Osteoblast (primary cell): ENCODE measurements around the gene SLC36A3. TPM values are rescaled to one million over a fixed set of nuclear protein-coding genes. Genes with fewer than 3 reads are reported as not detected.

ENCODE experiments used
- DNase-seq: peaks from one replicate; pipeline ENCODE4 v3.0.0; 2011; ENCODE audit warnings: low spot score, mixed read lengths; ENCODE audit not compliant: insufficient read length; ENCODE audit errors: missing footprints
- H2AFZ ChIP-seq: 2 replicates; pipeline ENCODE4 v1.6.0; 2011; ENCODE audit warnings: mild to moderate bottlenecking, low read length
- H3K27ac ChIP-seq: 2 replicates; pipeline ENCODE4 v1.5.1; 2011; ENCODE audit warnings: mild to moderate bottlenecking, low read depth, low read length, moderate library complexity
- H3K27me3 ChIP-seq: 2 replicates; pipeline ENCODE4 v1.6.0; 2012; ENCODE audit warnings: mild to moderate bottlenecking, control low read depth, inconsistent platforms, low read length, moderate library complexity; ENCODE audit not compliant: insufficient read depth
- H3K36me3 ChIP-seq: 2 replicates; pipeline ENCODE4 v1.5.1; 2011; ENCODE audit warnings: mild to moderate bottlenecking, low read length, control low read depth, moderate library complexity; ENCODE audit not compliant: insufficient read depth
- H3K4me1 ChIP-seq: 2 replicates; pipeline ENCODE4 v1.5.1; 2011; ENCODE audit warnings: mild to moderate bottlenecking, low read length, control low read depth, moderate library complexity; ENCODE audit not compliant: insufficient read depth
- H3K4me2 ChIP-seq: 2 replicates; pipeline ENCODE4 v1.6.0; 2011; ENCODE audit warnings: mild to moderate bottlenecking, low read length; ENCODE audit not compliant: insufficient read depth
- H3K4me3 ChIP-seq: fragments of 200-600 bp; sonication (generic); 3 replicates; pipeline ENCODE4 v1.5.1; 2012; ENCODE audit warnings: mild to moderate bottlenecking, low read length, inconsistent platforms; ENCODE audit not compliant: insufficient read depth
- H3K79me2 ChIP-seq: 2 replicates; pipeline ENCODE4 v1.6.0; 2012; ENCODE audit warnings: mild to moderate bottlenecking, low read length, control low read depth, inconsistent platforms; ENCODE audit not compliant: insufficient read depth
- H3K9me3 ChIP-seq: 2 replicates; pipeline ENCODE4 v1.5.1; 2011; ENCODE audit warnings: low read depth, low read length, control low read depth
- H4K20me1 ChIP-seq: 2 replicates; pipeline ENCODE4 v1.6.0; 2012; ENCODE audit warnings: mild to moderate bottlenecking, low read length, control low read depth; ENCODE audit not compliant: insufficient read depth
- CTCF ChIP-seq: IDR thresholded peaks from 2 replicates; pipeline ENCODE4 v1.5.1; 2011; ENCODE audit warnings: mild to moderate bottlenecking, low read depth, low read length, moderate library complexity; ENCODE audit errors: extremely low read depth
- total RNA-seq: library from RNA; depleted of rRNA; stranded (reverse); fragments of >200 nt; gene quantifications from 2 replicates; pipeline ENCODE4 v1.2.3, GENCODE V29; 2012

SLC36A3 gene
- total RNA-seq, 1 donor: not detected

DNA sequence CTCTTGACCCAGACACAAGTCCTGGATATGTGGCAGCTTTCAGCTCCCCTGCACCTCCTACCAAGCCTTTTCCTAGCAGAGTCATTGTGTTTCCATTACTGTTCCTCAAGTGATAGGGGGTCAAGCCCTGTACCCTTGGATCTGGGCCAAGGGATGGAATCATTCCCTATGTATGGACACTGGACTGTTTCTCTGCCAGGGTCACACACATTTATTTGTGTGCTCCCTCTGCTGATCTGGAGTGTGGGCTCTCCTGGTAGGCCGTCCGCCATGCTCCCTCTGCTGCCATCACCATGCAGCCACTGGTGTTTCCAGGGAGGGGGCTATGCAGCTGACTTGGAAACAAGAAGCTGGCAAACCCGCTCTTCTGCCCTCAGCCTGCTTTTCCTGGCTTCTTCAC, 41.0 kb downstream of the SLC36A3 start:
- peaks cover 10% of the 10 kb centered on the region for H3K79me2 ChIP-seq
- no peak overlapping the region for H2AFZ ChIP-seq

GRCh38 chr5:151259931-151260330, 43.6 kb downstream of the SLC36A3 start:
- H4K20me1 ChIP-seq: no peaks in the 10 kb centered on the region
- no peaks in the 10 kb centered on the region for H3K9me3 ChIP-seq
- H3K79me2 ChIP-seq: peaks cover 32% of the 10 kb centered on the region
- H3K36me3 ChIP-seq: no peaks in the 10 kb centered on the region
- H3K4me3 ChIP-seq: no peak overlapping the region
- no peak for TF ChIP-seq CTCF
- no peak overlapping the region for H3K27ac ChIP-seq
- H3K4me2 ChIP-seq: no peak overlapping the region
- H2AFZ ChIP-seq: no peak overlapping the region
- H3K4me1 ChIP-seq: peaks cover 9% of the 10 kb centered on the region
- DNase-seq: no peak
- H3K27me3 ChIP-seq: no peaks in the 10 kb centered on the region

More for the DNA sequence above, 41.0 kb downstream of the SLC36A3 start:
- no peak for TF ChIP-seq CTCF
- no peaks in the 10 kb centered on the region for H3K9me3 ChIP-seq
- H3K36me3 ChIP-seq: peaks cover 8% of the 10 kb centered on the region
- H3K4me1 ChIP-seq: peaks cover 9% of the 10 kb centered on the region
- H3K27me3 ChIP-seq: no peaks in the 10 kb centered on the region
- H3K4me3 ChIP-seq: no peak overlapping the region
- no peak overlapping the region for H3K4me2 ChIP-seq
- H4K20me1 ChIP-seq: no peaks in the 10 kb centered on the region
- DNase-seq: no peak
- H3K27ac ChIP-seq: no peak overlapping the region

DNA sequence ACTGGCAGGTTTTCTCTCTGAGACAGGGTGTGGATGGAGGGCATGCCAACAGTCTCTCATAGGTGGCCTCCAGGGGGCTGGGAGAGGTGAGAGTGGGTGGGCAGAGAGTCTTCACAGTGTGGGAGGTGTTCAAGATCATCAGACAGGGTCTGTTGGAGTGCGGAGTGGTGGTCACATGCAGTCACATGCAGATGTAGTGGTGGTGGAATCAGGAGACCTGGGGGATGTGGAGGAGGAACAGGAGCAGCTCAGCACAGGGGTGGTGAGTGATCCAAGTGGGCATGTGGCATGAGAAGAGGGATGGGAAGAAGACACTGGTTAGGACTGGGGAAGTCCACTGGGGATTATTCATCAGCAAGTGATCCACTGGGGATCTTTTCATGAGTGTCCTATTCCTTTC, 44.8 kb downstream of the SLC36A3 start:
- peaks cover 7% of the 10 kb centered on the region for H3K4me1 ChIP-seq
- H3K79me2 ChIP-seq: peaks cover 44% of the 10 kb centered on the region
- H3K4me3 ChIP-seq: no peak overlapping the region
- no peak overlapping the region for H3K4me2 ChIP-seq
- H3K27ac ChIP-seq: no peak overlapping the region
- no peak for DNase-seq
- TF ChIP-seq CTCF: no peak
- no peaks in the 10 kb centered on the region for H3K27me3 ChIP-seq
- no peaks in the 10 kb centered on the region for H3K9me3 ChIP-seq
- H2AFZ ChIP-seq: no peak overlapping the region
- no peaks in the 10 kb centered on the region for H3K36me3 ChIP-seq
- H4K20me1 ChIP-seq: no peaks in the 10 kb centered on the region

DNA sequence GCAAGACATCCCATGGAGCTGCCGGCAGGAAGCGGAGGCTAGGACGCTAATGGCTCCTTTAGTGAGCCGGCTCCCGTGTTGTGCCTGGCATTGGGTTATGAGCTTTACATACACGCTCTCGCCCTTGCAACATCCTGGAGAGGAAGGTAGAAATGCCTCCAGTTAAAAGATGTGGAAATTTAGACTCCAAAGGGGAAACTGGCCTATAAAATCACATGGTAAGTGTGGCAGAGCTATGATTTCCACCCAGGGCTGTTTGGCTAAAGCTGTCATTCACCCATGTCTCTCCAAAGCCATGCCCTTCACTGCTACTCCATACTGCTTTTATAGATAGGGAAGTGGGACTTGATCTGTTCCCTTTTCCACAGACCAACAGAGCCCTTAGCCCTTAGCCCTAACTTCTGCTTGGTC, 45.4 kb downstream of the SLC36A3 start:
- no peak for DNase-seq
- Histone ChIP-seq H3K4me1 (peaks cover 10% of the 10 kb centered on the region), H3K4me3 (no peak overlapping the region), H3K36me3 (no peaks in the 10 kb centered on the region), H4K20me1 (no peaks in the 10 kb centered on the region), H2AFZ (no peak overlapping the region), H3K79me2 (peaks cover 49% of the 10 kb centered on the region), H3K27ac (no peak overlapping the region), H3K9me3 (no peaks in the 10 kb centered on the region), H3K27me3 (no peaks in the 10 kb centered on the region), H3K4me2 (no peak overlapping the region)
- no peak for TF ChIP-seq CTCF
